HG02970 (cell line): ENCODE measurements around the gene UBL4A.
A peak's percentile ranks its signal among the peaks of the same experiment; 100 is the strongest.

Source experiments
- ATAC-seq: cut with Tn5 transposase; IDR thresholded peaks from one replicate; pipeline ENCODE4 v1.9.1; 2021; ENCODE audit warnings: mild to moderate bottlenecking, moderate library complexity, moderate number of reproducible peaks; ENCODE audit not compliant: unreplicated experiment, low FRiP score

Gene UBL4A

DNA sequence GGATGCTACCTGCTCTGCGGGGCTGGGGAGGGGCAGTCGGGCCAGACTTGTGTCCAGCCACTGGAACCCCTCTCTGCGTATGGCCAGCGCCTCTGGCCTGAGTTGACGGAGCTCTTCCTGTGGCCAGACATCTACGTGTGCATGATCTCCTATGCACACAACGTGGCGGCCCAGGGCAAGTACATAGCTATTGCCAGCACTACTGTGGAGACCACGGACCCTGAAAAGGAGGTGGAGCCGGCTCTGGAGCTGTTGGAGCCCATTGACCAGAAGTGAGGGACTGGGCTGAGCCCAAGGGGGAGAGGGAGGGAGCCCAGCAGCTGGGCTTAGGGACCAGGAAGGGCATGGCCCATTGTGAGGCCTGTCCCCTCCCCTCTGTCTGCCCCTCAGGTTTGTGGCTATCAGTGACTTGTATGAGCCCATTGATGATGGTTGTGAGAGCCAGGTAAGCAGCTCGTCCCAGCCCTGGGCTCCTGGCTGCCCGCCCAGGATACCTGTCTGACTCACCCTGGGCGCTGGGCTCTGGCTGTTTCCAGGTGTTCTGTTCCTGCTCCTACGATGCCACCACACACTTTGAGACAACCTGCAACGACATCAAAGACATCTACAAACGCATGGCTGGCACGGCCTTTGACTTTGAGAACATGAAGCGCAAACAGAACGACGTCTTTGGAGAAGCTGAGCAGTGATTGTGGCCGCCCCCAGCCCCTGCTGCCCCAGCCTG is 44.3 kb downstream of the UBL4A start:
- ATAC-seq, result no peak

DNA sequence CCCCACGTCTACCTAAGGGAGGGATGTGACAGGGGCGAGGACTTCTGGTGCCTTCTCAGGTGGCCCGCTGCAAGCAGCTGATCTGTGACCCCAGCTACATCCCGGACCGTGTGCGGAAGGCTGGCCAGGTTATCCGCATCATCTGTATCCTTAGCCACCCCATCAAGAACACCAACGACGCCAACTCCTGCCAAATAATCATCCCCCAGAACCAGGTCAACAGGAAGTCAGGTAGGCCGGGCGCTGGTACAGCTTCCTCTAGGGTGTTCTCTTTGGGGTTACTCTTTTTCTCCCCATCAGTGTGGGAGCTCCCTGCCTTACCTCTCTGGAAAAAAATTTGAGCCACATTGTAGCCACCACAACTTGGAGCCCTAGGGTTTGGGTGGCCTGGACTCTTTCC is 44.9 kb downstream of the UBL4A start:
- no peak for ATAC-seq

DNA sequence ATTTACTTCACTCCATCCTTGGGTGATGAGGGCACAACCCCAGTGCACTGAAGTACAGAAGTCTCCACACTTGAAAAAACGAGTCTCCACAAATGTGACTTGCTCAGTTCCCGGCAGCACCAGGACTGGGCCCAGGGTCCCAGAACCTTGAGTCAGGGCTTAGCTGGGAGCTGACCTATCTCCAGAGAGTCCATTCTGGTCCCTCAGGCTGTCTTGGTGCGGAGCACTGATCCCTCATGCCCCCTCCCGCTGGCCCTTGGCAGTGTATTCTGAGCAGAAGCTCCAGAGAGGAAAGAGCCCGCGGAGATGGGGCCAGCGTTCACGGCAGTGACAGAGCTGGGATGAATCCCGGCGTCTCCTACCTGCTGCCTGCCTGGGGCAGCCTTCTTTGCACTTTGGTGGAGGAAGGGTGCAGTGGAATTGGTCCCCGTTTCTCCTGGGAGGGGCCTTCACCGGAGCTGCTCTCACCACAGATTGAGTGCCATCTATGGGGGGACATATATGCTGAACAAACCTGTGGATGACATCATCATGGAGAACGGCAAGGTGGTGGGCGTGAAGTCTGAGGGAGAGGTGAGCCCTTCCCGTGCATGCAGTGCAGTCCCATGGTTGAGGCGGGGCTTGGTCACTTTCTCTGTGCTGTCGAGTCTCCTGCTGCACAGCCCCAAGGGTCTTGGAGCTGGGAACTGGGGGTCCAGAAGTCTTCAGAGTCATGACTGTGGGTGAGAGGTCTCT is 45.6 kb downstream of the UBL4A start:
- no peak for ATAC-seq

DNA sequence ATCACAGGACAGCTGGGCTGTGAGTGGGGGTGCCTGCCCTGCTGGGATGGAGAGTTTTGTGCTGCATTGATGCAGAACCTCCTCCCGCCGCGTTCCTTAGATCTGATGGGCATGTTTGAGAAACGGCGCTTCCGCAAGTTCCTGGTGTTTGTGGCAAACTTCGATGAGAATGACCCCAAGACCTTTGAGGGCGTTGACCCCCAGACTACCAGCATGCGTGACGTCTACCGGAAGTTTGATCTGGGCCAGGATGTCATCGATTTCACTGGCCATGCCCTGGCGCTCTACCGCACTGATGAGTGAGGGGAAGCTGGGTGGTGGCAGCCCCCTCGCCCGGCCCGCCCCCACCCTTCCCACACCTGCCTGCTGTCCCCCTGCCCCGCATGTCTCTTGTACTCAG is 46.6 kb downstream of the UBL4A start:
- ATAC-seq, result no peak

DNA sequence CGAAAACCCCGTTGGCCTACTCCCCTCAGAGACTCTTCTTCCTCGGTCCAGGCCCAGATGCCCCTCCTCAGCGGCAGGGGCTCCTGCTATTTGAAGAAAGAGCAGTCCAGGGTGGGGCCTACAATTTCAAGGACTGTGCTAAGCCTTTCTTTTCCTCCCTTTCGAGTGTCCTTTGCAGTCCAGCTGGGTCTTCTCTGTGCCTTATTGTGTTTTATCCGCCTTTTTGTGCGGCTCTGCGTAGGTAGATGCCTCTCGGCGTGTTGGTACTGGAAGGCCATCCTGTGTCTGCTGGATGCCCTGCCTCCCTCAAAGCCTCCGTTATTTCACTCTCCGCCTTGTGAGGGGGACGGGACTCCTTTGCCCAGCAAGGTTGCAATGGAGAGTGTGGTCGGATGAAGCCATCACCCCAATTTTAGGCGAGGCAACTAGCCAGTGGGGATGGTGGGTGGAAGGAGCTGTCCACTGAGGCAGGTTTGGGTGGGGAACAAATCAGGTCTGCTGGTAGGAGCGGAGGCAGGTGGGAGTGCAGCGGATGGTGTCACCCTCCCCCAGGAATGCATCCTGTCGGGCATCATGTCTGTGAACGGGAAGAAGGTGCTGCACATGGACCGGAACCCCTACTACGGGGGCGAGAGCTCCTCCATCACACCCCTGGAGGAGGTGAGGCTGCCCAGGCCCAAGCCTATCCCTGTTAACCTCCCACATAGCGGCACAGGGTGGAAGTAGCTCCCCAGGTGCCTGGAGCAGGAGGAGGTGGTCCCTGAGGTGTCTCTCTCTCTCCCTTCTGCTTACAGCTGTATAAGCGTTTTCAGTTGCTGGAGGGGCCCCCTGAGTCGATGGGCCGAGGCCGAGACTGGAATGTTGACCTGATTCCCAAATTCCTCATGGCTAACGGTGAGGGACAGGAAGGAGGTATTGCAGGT is 48.2 kb downstream of the UBL4A start:
- no peak for ATAC-seq

DNA sequence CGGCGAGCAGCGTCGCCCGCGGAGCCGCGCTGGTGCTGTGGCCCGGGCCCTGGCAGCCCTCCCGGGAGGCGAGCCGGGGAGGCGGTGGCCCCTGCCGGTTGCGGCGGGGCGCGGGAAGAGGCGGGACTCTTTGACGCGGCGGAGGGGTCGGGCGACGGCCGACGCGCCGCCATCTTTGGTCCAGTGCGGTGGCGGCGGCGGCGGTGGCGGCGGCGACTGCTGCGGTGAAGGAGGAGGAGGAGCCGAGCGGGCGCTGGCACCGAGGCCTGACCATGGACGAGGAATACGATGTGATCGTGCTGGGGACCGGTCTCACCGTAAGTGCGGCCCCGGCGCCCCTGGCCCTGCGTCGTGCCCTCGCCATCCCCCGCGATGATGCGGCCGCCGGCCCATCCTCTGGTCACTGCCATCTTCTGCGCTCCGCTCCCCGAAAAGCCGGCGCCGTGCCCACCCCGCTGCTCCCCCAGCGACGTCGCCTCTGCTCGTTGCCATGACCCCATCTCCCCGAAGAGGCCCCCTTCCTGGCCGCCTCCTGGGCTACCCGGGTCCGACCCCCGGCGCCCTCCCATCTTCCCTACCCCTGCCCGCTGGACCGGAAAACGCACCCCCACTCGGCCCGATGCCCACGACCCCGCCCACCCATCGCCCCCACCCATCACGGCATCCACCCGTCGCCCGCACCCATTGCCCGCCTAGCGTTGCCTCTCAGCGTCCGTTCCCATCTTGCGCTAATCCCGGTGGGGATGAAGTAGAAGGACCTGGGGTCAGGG is 49.2 kb downstream of the UBL4A start, which contains the start of gene GDI1:
TSS of gene GDI1 (plus strand) at position 172 of the 770 bp plus-strand sequence. CDS start at position 273, 101 bp downstream.
- ATAC-seq, result peak; percentile 44

DNA sequence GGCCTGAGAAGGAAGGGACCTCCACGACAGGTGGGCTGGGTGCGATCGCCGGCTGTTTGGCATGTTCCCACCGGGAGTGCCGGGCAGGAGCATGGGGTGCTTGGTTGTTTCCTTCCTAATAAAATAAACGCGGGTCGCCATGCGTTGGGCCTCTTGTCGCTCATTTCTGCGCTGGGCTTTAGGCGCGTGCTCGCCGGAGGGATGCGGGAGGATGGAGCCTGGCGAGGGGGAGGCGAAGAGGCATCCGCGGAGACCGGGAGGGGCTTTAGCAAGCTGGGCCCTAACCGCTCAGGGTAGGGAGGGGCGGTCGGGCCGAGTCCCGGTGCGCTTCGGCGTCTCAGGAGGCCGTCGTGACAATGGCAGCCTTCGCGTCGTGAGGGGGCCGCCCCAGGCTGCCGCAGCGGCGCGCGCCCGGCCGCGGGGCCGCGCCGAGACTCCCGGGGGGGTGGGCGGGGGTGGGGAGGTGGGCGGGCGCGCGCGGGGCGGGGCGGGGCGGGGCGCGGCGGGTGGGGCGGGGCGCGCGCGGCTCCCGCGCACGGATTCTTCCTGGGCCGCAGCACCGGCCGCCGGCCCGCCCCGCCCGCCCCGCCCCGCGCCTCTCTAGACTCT is 49.9 kb downstream of the UBL4A start:
- peak; percentile 26 for ATAC-seq

DNA sequence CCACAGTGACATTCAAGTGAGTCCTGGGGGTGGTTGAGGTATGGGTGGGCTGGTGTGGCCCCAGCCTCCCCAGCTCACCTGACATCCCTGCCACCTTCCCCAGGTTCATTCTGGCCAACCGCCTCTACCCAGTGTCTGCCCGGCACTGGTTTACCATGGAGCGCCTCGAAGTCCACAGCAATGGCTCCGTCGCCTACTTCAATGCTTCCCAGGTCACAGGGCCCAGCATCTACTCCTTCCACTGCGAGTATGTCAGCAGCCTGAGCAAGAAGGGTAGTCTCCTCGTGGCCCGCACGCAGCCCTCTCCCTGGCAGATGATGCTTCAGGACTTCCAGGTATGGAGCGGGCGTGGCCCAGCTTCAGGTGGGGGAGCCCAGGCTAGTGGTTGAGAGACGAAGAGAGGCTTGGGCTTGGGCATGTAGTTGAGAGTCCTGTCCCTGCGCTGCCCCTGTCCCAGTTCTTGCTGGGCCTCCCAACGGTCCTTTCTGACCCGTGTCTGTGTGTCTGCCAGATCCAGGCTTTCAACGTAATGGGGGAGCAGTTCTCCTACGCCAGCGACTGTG is 51.2 kb downstream of the UBL4A start:
- ATAC-seq, result no peak

DNA sequence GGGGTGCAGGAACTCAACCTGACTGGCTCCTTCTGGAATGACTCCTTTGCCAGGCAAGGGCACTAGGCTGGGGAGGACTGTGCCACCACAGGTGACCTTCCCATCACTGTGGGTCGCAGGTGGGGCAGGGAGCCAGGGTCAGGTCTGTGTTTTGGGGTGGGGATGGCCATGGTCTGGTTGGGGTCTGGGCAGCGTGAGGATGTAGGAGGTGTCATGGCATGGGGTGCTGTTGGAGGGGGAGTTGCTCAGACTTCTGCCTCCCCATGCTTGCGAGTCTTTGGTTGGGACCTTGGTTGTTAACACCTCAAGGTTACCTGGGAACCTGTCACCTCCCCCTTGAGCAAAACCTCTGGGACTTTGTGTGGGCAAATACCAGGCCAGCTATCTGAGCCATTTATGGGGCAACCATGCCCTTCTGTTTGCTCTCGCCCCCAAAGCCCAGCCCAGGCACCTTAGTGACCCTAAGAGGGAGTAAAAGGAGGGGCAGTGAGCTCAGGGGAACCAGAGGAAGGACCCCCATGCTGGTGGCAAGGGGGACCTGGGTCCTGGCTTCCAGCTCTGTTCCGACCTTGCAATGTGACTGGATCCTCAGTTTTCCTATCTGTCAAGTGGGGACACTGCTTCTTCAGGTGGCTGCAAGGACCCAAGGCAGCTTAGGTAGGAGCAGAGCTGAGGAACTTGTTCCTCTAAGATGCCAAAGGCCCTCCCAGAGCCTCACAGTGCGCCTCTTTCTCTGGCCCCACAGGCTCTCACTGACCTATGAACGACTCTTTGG is 51.8 kb downstream of the UBL4A start:
- no peak for ATAC-seq
